GM10266 (cell line): ENCODE measurements around the gene MAGEA2B.
"Not testable (repeated sequence)": the region's sequence is repeated elsewhere in the genome, so short reads cannot be mapped to it uniquely, and the experiment has no call there.

Source experiments
- DNase-seq: peaks from one replicate; pipeline ENCODE4 v3.0.0; 2012; ENCODE audit errors: extremely low spot score
- TF ChIP-seq, protein P1 (sequence below): IDR thresholded peaks from 2 replicates; pipeline ENCODE4 v1.5.1; 2012; ENCODE audit warnings: mild to moderate bottlenecking, low read depth; ENCODE audit not compliant: control insufficient read depth, insufficient read depth; ENCODE audit errors: missing control alignments

Gene MAGEA2B, protein sequence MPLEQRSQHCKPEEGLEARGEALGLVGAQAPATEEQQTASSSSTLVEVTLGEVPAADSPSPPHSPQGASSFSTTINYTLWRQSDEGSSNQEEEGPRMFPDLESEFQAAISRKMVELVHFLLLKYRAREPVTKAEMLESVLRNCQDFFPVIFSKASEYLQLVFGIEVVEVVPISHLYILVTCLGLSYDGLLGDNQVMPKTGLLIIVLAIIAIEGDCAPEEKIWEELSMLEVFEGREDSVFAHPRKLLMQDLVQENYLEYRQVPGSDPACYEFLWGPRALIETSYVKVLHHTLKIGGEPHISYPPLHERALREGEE

DNA sequence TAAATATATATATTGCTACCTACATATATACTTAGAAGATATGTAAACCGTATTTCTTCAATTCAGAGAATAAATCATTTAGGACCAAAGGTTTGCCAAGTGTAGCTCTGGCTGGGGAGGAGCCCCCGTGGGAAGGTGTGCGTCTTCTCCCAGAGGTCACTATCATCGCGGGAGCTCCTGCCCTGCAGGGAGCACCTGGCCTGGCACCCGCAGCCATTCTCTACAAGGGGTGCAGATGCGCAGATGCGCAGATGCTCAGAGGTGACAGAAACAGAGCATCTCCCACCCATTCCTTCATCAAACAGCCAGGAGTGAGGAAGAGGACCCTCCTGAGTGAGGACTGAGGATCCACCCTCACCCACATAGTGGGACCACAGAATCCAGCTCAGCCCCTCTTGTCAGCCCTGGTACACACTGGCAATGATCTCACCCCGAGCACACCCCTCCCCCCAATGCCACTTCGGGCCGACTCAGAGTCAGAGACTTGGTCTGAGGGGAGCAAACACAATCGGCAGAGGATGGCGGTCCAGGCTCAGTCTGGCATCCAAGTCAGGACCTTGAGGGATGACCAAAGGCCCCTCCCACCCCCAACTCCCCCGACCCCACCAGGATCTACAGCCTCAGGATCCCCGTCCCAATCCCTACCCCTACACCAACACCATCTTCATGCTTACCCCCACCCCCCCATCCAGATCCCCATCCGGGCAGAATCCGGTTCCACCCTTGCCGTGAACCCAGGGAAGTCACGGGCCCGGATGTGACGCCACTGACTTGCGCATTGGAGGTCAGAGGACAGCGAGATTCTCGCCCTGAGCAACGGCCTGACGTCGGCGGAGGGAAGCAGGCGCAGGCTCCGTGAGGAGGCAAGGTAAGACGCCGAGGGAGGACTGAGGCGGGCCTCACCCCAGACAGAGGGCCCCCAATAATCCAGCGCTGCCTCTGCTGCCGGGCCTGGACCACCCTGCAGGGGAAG, at the start of gene MAGEA2B:
TSS of gene MAGEA2B (plus strand) at position 814 of the 973 bp plus-strand sequence. CDS start 2,479 bp downstream, outside the sequence.
- DNase-seq: not testable (repeated sequence)

DNA sequence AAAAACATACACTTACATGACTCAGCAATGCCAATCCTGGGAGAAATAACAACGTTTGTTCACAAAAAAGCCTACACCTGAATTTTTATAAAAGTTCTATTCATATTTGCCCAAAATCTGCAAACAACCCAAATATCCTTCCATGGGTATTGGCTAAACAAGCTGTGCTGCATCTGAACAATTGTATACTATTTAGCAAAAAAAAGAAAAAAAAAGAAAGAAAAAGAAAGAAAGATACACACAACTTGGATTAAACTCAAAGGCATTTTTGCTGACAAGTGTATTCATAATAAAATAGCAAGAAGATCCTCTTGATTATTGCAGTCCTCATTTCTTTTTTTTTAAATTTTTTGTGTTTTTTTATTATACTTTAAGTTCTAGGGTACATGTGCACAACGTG, 40.3 kb upstream of the MAGEA2B start:
- TF ChIP-seq, protein P1, sequence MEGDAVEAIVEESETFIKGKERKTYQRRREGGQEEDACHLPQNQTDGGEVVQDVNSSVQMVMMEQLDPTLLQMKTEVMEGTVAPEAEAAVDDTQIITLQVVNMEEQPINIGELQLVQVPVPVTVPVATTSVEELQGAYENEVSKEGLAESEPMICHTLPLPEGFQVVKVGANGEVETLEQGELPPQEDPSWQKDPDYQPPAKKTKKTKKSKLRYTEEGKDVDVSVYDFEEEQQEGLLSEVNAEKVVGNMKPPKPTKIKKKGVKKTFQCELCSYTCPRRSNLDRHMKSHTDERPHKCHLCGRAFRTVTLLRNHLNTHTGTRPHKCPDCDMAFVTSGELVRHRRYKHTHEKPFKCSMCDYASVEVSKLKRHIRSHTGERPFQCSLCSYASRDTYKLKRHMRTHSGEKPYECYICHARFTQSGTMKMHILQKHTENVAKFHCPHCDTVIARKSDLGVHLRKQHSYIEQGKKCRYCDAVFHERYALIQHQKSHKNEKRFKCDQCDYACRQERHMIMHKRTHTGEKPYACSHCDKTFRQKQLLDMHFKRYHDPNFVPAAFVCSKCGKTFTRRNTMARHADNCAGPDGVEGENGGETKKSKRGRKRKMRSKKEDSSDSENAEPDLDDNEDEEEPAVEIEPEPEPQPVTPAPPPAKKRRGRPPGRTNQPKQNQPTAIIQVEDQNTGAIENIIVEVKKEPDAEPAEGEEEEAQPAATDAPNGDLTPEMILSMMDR: no peak
- no peak for DNase-seq

DNA sequence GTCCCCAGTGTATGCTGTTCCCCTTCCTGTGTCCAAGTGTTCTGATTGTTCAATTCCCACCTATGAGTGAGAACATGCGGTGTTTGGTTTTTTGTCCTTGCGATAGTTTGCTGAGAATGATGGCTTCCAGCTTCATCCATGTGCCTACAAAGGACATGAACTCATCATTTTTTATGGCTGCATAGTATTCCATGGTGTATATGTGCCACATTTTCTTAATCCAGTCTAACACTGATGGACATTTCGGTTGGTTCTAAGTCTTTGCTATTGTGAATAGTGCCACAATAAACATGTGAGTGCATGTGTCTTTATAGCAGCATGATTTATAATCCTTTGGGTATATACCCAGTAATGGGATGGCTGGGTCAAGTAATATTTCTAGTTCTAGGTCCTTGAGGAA, 39.8 kb upstream of the MAGEA2B start:
- DNase-seq: not testable (repeated sequence)

DNA sequence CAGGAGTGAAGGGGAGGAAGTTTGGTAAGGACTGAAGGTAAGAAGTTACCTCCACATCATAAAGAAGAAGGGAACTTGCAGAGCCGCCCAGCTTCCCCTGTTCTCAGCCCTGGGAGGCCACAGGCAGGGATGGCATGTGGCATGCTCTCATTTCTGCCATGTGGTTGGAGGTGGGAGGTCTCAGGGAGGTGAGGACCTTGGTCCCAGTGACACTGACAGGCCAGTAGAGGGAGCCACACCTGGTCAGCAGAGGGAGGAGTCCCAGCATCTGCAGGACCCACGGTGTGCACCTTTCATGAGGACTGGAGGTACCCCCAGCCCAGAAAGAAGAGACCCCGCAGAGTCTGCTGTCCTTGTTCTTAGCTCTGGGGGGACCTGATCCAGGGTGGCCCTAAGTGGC, 33.4 kb upstream of the MAGEA2B start:
- DNase-seq: not testable (repeated sequence)

DNA sequence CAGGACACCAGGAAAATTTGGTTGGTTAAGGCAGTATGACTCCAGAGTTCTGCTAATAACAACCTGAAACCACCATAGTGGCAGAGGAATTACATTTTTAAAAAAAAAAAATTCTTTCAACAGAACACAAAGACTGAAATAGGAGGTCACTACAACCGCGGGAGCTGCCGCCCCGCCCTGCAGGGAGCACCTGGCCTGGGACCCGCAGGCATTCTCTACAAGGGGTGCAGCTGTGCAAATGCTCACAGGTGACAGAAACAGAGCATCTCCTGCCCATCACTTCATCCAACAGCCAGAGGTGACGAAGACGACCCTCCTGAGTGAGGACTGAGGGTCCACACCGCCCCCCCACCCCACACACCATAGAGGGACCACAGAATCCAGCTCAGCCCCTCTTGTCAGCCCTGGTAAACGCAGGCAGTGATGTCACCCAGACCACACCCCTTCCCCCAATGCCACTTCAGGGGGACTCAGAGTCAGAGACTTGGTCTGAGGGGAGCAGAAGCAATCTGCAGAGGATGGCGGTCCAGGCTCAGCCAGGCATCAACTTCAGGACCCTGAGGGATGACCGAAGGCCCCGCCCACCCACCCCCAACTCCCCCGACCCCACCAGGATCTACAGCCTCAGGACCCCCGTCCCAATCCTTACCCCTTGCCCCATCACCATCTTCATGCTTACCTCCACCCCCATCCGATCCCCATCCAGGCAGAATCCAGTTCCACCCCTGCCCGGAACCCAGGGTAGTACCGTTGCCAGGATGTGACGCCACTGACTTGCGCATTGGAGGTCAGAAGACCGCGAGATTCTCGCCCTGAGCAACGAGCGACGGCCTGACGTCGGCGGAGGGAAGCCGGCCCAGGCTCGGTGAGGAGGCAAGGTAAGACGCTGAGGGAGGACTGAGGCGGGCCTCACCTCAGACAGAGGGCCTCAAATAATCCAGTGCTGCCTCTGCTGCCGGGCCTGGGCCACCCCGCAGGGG, 16.2 kb upstream of the MAGEA2B start, which contains the start of gene MAGEA3:
TSS of gene MAGEA3 (plus strand) at position 843 of the 980 bp plus-strand sequence. CDS start 2,039 bp downstream, outside the sequence.
- DNase-seq: not testable (repeated sequence)

DNA sequence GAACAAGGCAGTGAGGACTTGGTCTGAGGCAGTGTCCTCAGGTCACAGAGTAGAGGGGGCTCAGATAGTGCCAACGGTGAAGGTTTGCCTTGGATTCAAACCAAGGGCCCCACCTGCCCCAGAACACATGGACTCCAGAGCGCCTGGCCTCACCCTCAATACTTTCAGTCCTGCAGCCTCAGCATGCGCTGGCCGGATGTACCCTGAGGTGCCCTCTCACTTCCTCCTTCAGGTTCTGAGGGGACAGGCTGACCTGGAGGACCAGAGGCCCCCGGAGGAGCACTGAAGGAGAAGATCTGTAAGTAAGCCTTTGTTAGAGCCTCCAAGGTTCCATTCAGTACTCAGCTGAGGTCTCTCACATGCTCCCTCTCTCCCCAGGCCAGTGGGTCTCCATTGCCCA, 14.0 kb upstream of the MAGEA2B start:
- not testable (repeated sequence) for DNase-seq

DNA sequence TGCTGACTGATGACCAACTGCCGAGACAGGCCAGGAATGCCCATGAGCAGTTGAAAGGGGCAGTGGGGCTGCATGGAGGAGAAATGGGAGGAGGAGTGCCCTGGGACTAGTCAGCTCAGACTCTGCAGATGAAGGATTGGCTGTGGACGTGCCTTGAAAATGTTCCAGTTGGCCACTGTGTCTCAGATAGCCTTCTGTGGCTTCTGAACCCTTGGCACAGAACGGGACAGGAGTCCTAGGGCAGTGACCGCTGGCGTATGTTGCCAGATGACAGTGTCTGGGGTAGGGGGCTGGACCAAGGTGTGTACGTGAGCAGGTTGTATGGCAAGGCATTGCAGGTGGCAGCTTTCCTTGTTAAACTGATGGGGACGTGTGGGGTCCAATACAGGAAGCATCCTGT, 7.9 kb upstream of the MAGEA2B start:
- not testable (repeated sequence) for DNase-seq

DNA sequence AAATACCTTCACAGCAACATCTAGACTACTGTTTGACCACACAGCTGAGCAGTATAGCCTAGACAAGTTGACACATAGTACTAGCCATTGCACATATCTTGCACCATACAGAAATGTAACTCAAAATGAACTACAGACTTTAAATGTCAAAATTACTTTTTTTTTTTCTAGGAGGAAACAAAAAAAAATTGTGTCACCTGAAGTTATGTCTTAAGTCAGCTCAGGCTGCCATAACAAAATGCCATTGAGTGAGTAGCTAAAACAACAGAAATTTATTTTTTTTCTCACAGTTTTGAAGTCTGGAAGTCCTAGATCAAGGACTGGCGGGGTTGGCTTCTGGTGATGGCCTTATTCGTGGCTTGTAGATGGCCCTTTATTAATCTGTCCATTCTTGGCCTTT, 5.3 kb upstream of the MAGEA2B start, which contains the start of gene CSAG2:
TSS of gene CSAG2 (minus strand) at position 101 of the 400 bp plus-strand sequence. CDS start 161 bp downstream, outside the sequence.
- not testable (repeated sequence) for DNase-seq

DNA sequence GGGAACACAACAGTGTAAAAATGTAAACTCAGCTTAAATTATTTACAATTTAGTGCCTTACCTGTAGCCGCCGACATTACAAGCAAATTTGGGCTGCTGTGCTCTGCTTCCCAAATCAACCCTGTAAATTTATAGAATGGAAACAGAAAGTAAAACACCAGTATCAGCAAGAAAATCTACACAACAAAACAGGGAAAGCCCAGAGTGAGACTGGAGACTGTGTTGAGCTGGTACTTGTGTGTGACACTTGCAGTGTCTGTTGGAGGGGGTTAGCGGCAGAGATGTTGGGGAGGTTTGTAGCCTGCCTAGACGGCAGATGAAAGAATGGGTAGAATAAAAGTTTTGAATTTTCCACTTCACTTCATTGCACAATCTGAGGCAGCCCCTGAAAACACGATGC, 1.2 kb upstream of the MAGEA2B start:
- not testable (repeated sequence) for DNase-seq

DNA sequence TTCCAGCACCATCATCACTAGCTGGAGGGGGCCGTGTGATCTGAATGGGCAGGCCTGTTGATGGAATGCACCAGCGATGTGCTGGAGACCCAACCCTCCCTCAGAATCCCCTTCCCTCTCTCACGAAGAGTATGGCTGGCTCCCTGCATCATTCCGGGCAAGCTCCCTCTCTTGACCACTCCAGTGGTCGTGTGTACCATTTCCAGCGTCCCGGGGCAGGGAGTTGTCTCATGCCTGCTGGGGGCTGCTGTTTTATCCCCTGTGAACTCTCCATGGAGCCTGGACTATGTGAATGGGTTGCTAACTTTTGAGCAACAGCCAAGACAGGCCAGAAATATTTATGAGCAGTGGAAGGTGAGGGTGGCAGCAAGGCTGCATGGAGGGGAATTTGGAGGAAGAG, 11.0 kb downstream of the MAGEA2B start:
- TF ChIP-seq, protein P1: no peak
- no peak for DNase-seq

DNA sequence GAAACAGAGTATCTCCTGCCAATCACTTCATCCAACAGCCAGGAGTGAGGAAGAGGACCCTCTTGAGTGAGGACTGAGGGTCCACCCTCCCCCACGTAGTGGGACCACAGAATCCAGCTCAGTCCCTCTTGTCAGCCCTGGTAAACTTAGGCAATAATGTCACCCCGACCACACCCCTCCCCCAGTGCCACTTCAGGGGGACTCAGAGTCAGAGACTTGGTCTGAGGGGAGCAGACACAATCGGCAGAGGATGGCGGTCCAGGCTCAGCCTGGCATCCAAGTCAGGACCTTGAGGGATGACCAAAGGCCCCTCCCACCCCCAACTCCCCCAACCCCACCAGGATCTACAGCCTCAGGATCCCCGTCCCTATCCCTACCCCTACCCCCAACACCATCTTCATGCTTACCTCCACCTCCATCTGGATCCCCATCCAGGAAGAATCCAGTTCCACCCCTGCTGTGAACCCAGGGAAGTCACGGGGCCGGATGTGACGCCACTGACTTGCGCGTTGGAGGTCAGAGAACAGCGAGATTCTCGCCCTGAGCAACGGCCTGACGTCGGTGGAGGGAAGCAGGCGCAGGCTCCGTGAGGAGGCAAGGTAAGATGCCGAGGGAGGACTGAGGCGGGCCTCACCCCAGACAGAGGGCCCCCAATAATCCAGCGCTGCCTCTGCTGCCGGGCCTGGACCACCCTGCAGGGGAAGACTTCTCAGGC, 19.0 kb downstream of the MAGEA2B start, which contains the start of the genes CSAG1 and MAGEA12:
TSS of gene CSAG1 (minus strand) at position 461 of the 715 bp plus-strand sequence. CDS start 1,261 bp downstream, outside the sequence.
TSS of gene MAGEA12 (plus strand) at position 497 of the 715 bp plus-strand sequence. CDS start 2,405 bp downstream, outside the sequence.
- TF ChIP-seq, protein P1: no peak
- DNase-seq: no peak

DNA sequence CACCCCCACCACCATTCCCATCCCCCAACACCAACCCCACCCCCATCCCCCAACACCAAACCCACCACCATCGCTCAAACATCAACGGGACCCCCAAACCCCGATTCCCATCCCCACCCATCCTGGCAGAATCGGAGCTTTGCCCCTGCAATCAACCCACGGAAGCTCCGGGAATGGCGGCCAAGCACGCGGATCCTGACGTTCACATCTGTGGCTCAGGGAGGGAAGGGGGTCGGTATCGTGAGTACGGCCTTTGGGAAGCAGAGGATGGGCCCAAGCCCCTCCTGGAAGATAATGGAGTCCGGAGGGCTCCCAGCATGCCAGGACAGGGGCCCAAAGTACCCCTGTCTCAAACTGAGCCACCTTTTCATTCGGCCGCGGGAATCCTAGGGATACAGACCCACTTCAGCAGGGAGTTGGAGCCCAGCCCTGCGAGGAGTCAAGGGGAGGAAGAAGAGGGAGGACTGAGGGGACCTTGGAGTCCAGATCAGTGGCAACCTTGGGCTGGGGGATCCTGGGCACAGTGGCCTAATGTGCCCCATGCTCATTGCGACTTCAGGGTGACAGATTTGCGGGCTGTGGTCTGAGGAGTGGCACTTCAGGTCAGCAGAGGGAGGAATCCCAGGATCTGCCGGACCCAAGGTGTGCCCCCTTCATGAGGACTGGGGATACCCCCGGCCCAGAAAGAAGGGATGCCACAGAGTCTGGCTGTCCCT, 19.9 kb downstream of the MAGEA2B start:
- not testable (repeated sequence) for DNase-seq
